Suprapubic skin (tissue), 3 donors: Measurements from ENCODE around the gene GLIS1.

ENCODE experiments used
- CTCF ChIP-seq, 2 donors: fragments of 200-600 bp in 1 of 2; fragments of 450-650 bp in 1 of 2; sonication (generic) in 1 of 2; IDR thresholded peaks; one replicate each; pipeline ENCODE4 v1.5.1; 2016 to 2019; ENCODE audit warnings: antibody characterized with exemption in 2 of 2, mild to moderate bottlenecking in 1 of 2, moderate library complexity in 1 of 2
- EP300 ChIP-seq: sonication (generic); formaldehyde crosslinking; IDR thresholded peaks from one replicate; pipeline ENCODE4 v1.6.1; 2017; ENCODE audit warnings: antibody characterized with exemption

- no peak for TF ChIP-seq CTCF (IDR thresholded peaks at IDR 0.05)
- no peak for TF ChIP-seq EP300
Measured at GRCh38 chr1:53665996-53666395, 73.0 kb downstream of the GLIS1 start.
